ENCODE results near the gene CCDC141. TPM values are rescaled to one million over a fixed set of nuclear protein-coding genes. Genes with fewer than 3 reads are reported as not detected.

CCDC141 gene
- total and polyA plus RNA-seq, 2 of the 13 experiments (the other 11 are each of a cell fraction or from before 2014, with no cell fraction given) = not detected

GRCh38 chr2:179059026-179059700, 9.2 kb upstream of the CCDC141 start:
- WGBS (ENCODE audit: low lambda C conversion rate) = 27% methylated on average over 2 of the region's 2 CpGs
- Histone ChIP-seq H3K27me3 (ENCODE audit: control insufficient read depth in 1 of 2, insufficient read depth in 2 of 2, low read length in 2 of 2) (peaks cover 0 to 4% of the 10 kb centered on the region in 2 experiments; a peak in 1 of 5 replicates), H3K9me3 (ENCODE audit: low read length) (no peaks in the 10 kb centered on the region), H3K4me3 (replicated peaks in 1 of 3; ENCODE audit: insufficient read depth in 1 of 3, low read depth in 2 of 3, low read length in 3 of 3) (no peak overlapping the region), H3K4me2 (ENCODE audit: low read depth, low read length) (no peak overlapping the region), H2AFZ (ENCODE audit: low read length) (no peak overlapping the region), H3K4me1 (ENCODE audit: insufficient read depth, low read length) (no peaks in the 10 kb centered on the region), H3K36me3 (replicated peaks in 1 of 2; ENCODE audit: control insufficient read depth in 1 of 2, insufficient read depth in 2 of 2, low read length in 2 of 2) (no peaks in the 10 kb centered on the region), H3K9ac (ENCODE audit: insufficient read depth, low read depth, low read length) (no peak overlapping the region), H3K27ac (ENCODE audit: extremely low read length, insufficient read depth, low read length) (no peak overlapping the region), H4K20me1 (ENCODE audit: insufficient read depth, low read length) (no peaks in the 10 kb centered on the region), H3K79me2 (ENCODE audit: insufficient read depth, low read length) (no peaks in the 10 kb centered on the region)
- intact Hi-C loops (cut with micrococcal nuclease; ENCODE audit: unreplicated experiment) (no loop called here), in situ Hi-C loops (cut with HindIII; ENCODE audit: extremely low pct_ligation_motif_present, low pct_unique_long_range_greater_than_20kb) (no loop called here)
- DNase-seq (ENCODE audit: low spot score) (no peak), FAIRE-seq (no peak), ATAC-seq (no peak)
- ChIA-PET POLR2A (no interaction called here), CTCF (ENCODE audit: low intra/inter-chr PET ratio, low total read pairs) (no interaction called here)
- BruUV-seq (replicated peaks) = no TSS peak
- TF ChIP-seq SOX13 (IDR thresholded peaks at IDR 0.05) (no peak), SOX13 (CRISPR knock-in tag; conservative IDR thresholded peaks at IDR 0.05 in 1 of 2, IDR thresholded peaks at IDR 0.05 in 1 of 2) (no peak), NR2F2 (IDR thresholded peaks at IDR 0.05; ENCODE audit: borderline replicate concordance, low read depth) (no peak), PBX3 (CRISPR knock-in tag; IDR thresholded peaks at IDR 0.05; ENCODE audit: borderline replicate concordance) (no peak), REST (IDR thresholded peaks at IDR 0.05; ENCODE audit: borderline replicate concordance in 1 of 2, low read depth in 1 of 2, low read length in 2 of 2) (no peak), ZNF547 (CRISPR knock-in tag; IDR thresholded peaks at IDR 0.05) (no peak), MEIS2 (CRISPR knock-in tag; IDR thresholded peaks at IDR 0.05) (no peak), AGO2 (optimal IDR thresholded peaks at IDR 0.05; ENCODE audit: low read depth, low read length) (no peak), ZNF407 (CRISPR knock-in tag; IDR thresholded peaks at IDR 0.05; ENCODE audit: not compliant biosample characterization) (no peak), ZBTB7A (CRISPR knock-in tag; IDR thresholded peaks at IDR 0.05) (no peak), HCFC1 (IDR thresholded peaks at IDR 0.05; ENCODE audit: low read depth, low read length) (no peak)
